HFF-Myc (cell line): ENCODE results near the gene CYS1.
"Not testable (repeated sequence)": the region's sequence is repeated elsewhere in the genome, so short reads cannot be mapped to it uniquely, and the experiment has no call there.

ENCODE experiments used
- DNase-seq: peaks from one replicate; pipeline ENCODE4 v3.0.0-alpha.2; 2011; ENCODE audit warnings: low read depth; ENCODE audit errors: extremely low read depth
- H3K4me3 ChIP-seq: replicated peaks from 2 replicates; pipeline ENCODE4 v1.5.1; 2011; ENCODE audit warnings: low read depth, mild to moderate bottlenecking, control low read depth, low read length
- CTCF ChIP-seq: IDR thresholded peaks from 2 replicates; pipeline ENCODE4 v1.5.1; 2012; ENCODE audit warnings: mild to moderate bottlenecking, low read depth, low read length, control low read depth; ENCODE audit errors: missing control alignments

Gene CYS1

GRCh38 chr2:10012963-10013461 is 67.2 kb downstream of the CYS1 start:
- DNase-seq: no peak
- TF ChIP-seq CTCF: no peak
- no peak overlapping the region for H3K4me3 ChIP-seq

GRCh38 chr2:10012366-10012962 is 67.7 kb downstream of the CYS1 start:
- not testable (repeated sequence) for DNase-seq, H3K4me3 ChIP-seq

- DNase-seq: not testable (repeated sequence)
Observed at GRCh38 chr2:10011606-10012325, 68.4 kb downstream of the CYS1 start.

GRCh38 chr2:10010861-10011605 is 69.2 kb downstream of the CYS1 start:
- DNase-seq, H3K4me3 ChIP-seq: not testable (repeated sequence)

More at GRCh38 chr2:10011606-10012325, 68.4 kb downstream of the CYS1 start:
- H3K4me3 ChIP-seq: not testable (repeated sequence)

- TF ChIP-seq CTCF: no peak
- no peak for DNase-seq
- no peak overlapping the region for H3K4me3 ChIP-seq
Observed at GRCh38 chr2:10009811-10010781, 70.1 kb downstream of the CYS1 start.

- no peak for DNase-seq
- no peak overlapping the region for H3K4me3 ChIP-seq
- no peak for TF ChIP-seq CTCF
Observed at GRCh38 chr2:10009271-10009810, 70.9 kb downstream of the CYS1 start.

- H3K4me3 ChIP-seq: no peak overlapping the region
- TF ChIP-seq CTCF: no peak
- DNase-seq: no peak
Observed at GRCh38 chr2:10008809-10009176, 71.4 kb downstream of the CYS1 start.
